Posterior vena cava (tissue), 2 donors: ENCODE data around the gene PPP1R12B. TPM values are rescaled to one million over a fixed set of nuclear protein-coding genes. Genes with fewer than 3 reads are reported as not detected.

Source experiments
- total RNA-seq, 2 donors: library from RNA; stranded (reverse); fragmentation: NEBNext Ultra II Directional; extraction: Animal tissue kit (Norgen Biotek cat#: 25700); gene quantifications; one replicate each; pipeline ENCODE4 v1.2.1, GENCODE V29; 2021
- donor health status: DM: yes; HTN: yes; CAD: no.
- donor health status: DM: yes; HTN: yes; CAD: no.

PPP1R12B gene
- total RNA-seq, 2 donors from 2014 or later: 545 to 634 TPM

Other genes with a start within 250 kb of the PPP1R12B start
- gene GPR37L1, start 225.8 kb upstream of the PPP1R12B start, total RNA-seq: under 1 TPM in 1 of 2 donors, not detected in 1; 0.09 TPM
- 10 to 100 TPM; 85.6 to 94.1 TPM for gene ARL8A, start 204.0 kb upstream of the PPP1R12B start, total RNA-seq
- gene PTPN7, start 188.1 kb upstream of the PPP1R12B start, total RNA-seq: 1 to 10 TPM; 1.2 to 2.2 TPM
- under 1 TPM; 0.28 to 0.43 TPM for gene LGR6, start 154.9 kb upstream of the PPP1R12B start, total RNA-seq
- 1 to 10 TPM; 1.5 to 1.9 TPM for gene UBE2T, start 6.8 kb upstream of the PPP1R12B start, total RNA-seq